Body of pancreas (tissue), 4 donors: ENCODE data around the gene KCNC1.

Source experiments
- POLR2A ChIP-seq, 3 donors: fragments of 450-650 bp; IDR thresholded peaks; one replicate each; pipeline ENCODE4 v1.6.1; 2016; ENCODE audit warnings: antibody characterized with exemption in 3 of 3, mild to moderate bottlenecking in 2 of 3
- TF ChIP-seq, protein P1 (sequence below), 7 experiments: fragments of 450-650 bp in 4 of 7; fragments of 200-600 bp in 3 of 7; sonication (generic) in 3 of 7; IDR thresholded peaks; one replicate each; pipeline ENCODE4 v1.5.1; 2016 to 2019; ENCODE audit warnings: antibody characterized with exemption in 7 of 7

DNA sequence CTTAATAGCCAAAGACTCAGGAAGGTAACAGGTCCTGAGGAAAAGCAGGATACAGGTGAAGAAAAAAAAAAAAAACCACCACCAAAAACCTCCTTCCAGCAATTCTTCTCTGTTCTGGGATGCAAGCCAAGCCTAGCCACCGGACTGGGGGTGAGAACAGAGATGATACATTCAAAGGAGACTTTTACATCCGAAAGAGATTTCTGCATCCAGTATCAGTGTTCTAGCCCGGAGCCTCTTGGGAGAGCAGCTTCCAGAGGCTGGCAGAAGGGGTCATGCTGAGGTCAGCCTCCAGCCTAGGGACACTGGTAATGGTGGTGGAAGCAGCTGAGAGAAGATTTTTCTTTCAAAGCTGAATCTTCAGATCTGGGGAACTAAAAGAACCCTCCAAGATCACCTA lies 76.2 kb downstream of the KCNC1 start:
- TF ChIP-seq POLR2A (IDR thresholded peaks at IDR 0.05): no peak
- TF ChIP-seq, protein P1, sequence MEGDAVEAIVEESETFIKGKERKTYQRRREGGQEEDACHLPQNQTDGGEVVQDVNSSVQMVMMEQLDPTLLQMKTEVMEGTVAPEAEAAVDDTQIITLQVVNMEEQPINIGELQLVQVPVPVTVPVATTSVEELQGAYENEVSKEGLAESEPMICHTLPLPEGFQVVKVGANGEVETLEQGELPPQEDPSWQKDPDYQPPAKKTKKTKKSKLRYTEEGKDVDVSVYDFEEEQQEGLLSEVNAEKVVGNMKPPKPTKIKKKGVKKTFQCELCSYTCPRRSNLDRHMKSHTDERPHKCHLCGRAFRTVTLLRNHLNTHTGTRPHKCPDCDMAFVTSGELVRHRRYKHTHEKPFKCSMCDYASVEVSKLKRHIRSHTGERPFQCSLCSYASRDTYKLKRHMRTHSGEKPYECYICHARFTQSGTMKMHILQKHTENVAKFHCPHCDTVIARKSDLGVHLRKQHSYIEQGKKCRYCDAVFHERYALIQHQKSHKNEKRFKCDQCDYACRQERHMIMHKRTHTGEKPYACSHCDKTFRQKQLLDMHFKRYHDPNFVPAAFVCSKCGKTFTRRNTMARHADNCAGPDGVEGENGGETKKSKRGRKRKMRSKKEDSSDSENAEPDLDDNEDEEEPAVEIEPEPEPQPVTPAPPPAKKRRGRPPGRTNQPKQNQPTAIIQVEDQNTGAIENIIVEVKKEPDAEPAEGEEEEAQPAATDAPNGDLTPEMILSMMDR (IDR thresholded peaks at IDR 0.05): no peak
